GM19455 (cell line): ENCODE data around the gene NSD1.
A peak's percentile ranks its signal among the peaks of the same experiment; 100 is the strongest.
"Not testable (repeated sequence)": the region's sequence is repeated elsewhere in the genome, so short reads cannot be mapped to it uniquely, and the experiment has no call there.

Experiments
- ATAC-seq: cut with Tn5 transposase; IDR thresholded peaks from one replicate; pipeline ENCODE4 v1.9.1; 2021; ENCODE audit not compliant: unreplicated experiment

Gene NSD1

GRCh38 chr5:177303925-177304391 lies 170.4 kb downstream of the NSD1 start:
- no peak for ATAC-seq

GRCh38 chr5:177304392-177305119 lies 171.0 kb downstream of the NSD1 start:
- ATAC-seq, result no peak

GRCh38 chr5:177306103-177306640 lies 172.6 kb downstream of the NSD1 start:
- ATAC-seq, result not testable (repeated sequence)

GRCh38 chr5:177306674-177307543 lies 173.3 kb downstream of the NSD1 start:
- no peak for ATAC-seq

GRCh38 chr5:177307544-177308363 lies 174.2 kb downstream of the NSD1 start:
- no peak for ATAC-seq

- no peak for ATAC-seq
Observed at GRCh38 chr5:177308740-177309139, 175.2 kb downstream of the NSD1 start.

GRCh38 chr5:177309351-177310191 lies 176.0 kb downstream of the NSD1 start:
- no peak for ATAC-seq

- no peak for ATAC-seq
Observed at GRCh38 chr5:177310332-177310731, 176.8 kb downstream of the NSD1 start.

GRCh38 chr5:177310757-177311391 lies 177.3 kb downstream of the NSD1 start:
- no peak for ATAC-seq

GRCh38 chr5:177311392-177311722 lies 177.8 kb downstream of the NSD1 start:
- ATAC-seq, result peak; percentile 5

GRCh38 chr5:177311723-177312648 lies 178.4 kb downstream of the NSD1 start, which contains the start of gene MXD3:
TSS of gene MXD3 (minus strand) at chr5:177311898. CDS start at chr5:177311830, 68 bp downstream.
- peak; percentile 65 for ATAC-seq

GRCh38 chr5:177312649-177313181 lies 179.1 kb downstream of the NSD1 start:
- ATAC-seq, result peak; percentile 18

GRCh38 chr5:177313561-177314259 lies 180.1 kb downstream of the NSD1 start:
- ATAC-seq, result no peak

GRCh38 chr5:177314376-177315342 lies 181.1 kb downstream of the NSD1 start:
- no peak for ATAC-seq

GRCh38 chr5:177315411-177315810 lies 181.8 kb downstream of the NSD1 start:
- no peak for ATAC-seq

GRCh38 chr5:177316005-177316404 lies 182.4 kb downstream of the NSD1 start:
- no peak for ATAC-seq
